ENCODE data around the gene KDM3A.

Gene KDM3A

DNA sequence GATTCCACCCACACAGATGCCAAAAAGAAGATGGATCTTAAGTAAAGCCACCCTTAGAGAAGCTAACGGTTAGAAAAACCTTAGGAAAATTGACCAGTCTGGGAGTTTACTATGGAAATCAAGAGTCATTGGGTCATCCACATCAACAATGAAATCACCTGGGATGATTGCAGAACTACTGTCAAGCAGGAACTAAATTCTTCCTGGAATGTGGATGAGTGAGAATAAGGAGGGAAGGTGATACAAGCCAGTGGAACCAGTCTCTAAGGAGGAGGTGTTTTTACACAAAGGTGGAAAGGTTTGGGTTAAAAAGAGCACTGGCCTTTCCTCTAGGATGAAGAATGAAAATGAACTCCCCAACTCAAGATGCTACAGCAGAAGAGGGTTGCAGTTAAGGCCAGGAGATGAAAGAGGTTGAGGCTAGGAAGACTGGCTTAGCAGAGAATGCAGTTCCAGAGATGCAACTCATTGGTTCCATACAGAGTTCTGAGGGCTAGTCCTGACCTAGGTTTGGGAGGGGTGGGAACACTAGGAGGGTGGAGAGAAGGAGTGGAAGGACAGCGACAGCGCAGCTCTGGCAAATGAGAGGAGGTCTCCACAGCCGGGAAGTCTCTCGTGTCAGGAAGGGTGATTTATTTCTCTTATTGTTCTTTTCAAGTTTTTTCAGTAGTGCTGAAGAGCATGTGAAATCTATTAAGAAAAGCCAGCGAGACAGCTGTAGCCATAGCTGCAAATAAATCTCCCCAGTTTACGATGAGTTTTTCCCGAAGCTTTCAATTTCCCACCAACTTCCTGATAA, 27.7 kb upstream of the KDM3A start:
- Mint-ChIP-seq H3K9me3 (peaks cover 16% of the 10 kb centered on the region), H3K27me3 (ENCODE audit: low read depth) (no peaks in the 10 kb centered on the region), H3K4me3 (peak overlapping the region; percentile 18 to 68 (median 46)), H3K4me1 (peaks cover 31% of the 10 kb centered on the region), H3K27ac (peak overlapping the region; percentile 56 to 69 (median 68)), H3K36me3 (ENCODE audit: low read depth) (no peaks in the 10 kb centered on the region)
- TF ChIP-seq, protein P1, sequence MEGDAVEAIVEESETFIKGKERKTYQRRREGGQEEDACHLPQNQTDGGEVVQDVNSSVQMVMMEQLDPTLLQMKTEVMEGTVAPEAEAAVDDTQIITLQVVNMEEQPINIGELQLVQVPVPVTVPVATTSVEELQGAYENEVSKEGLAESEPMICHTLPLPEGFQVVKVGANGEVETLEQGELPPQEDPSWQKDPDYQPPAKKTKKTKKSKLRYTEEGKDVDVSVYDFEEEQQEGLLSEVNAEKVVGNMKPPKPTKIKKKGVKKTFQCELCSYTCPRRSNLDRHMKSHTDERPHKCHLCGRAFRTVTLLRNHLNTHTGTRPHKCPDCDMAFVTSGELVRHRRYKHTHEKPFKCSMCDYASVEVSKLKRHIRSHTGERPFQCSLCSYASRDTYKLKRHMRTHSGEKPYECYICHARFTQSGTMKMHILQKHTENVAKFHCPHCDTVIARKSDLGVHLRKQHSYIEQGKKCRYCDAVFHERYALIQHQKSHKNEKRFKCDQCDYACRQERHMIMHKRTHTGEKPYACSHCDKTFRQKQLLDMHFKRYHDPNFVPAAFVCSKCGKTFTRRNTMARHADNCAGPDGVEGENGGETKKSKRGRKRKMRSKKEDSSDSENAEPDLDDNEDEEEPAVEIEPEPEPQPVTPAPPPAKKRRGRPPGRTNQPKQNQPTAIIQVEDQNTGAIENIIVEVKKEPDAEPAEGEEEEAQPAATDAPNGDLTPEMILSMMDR (IDR thresholded peaks at IDR 0.05; ENCODE audit: unreplicated experiment in 3 of 3): no peak

DNA sequence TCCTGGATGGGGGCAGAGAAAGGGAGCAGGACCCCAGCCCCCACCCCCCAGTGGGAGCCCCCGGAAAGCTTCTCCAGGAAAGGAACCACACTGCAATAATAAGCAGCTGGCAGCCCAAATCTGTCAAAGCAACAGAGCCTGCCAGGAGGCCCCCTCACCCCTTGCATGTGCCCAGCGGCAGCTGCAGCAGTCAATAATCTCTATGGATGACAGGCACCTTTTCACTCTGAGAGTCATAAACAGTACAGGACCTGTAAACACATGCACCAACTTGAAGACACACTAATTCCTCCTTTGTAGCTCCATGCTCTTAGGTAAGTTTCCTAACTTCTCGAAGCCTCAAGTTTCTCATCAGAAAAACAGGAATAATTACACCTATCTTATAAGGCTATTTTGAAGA, 26.2 kb upstream of the KDM3A start:
- TF ChIP-seq, protein P1 (IDR thresholded peaks at IDR 0.05; ENCODE audit: unreplicated experiment in 3 of 3): no peak
- peaks cover 11% of the 10 kb centered on the region for H3K9me3 Mint-ChIP-seq
- peaks cover 31% of the 10 kb centered on the region for H3K4me1 Mint-ChIP-seq
- no peak overlapping the region for H3K4me3 Mint-ChIP-seq
- no peaks in the 10 kb centered on the region for H3K27me3 Mint-ChIP-seq (ENCODE audit: low read depth)
- H3K36me3 Mint-ChIP-seq (ENCODE audit: low read depth): no peaks in the 10 kb centered on the region
- H3K27ac Mint-ChIP-seq: peak overlapping the region; percentile 56 to 78 (median 58)

DNA sequence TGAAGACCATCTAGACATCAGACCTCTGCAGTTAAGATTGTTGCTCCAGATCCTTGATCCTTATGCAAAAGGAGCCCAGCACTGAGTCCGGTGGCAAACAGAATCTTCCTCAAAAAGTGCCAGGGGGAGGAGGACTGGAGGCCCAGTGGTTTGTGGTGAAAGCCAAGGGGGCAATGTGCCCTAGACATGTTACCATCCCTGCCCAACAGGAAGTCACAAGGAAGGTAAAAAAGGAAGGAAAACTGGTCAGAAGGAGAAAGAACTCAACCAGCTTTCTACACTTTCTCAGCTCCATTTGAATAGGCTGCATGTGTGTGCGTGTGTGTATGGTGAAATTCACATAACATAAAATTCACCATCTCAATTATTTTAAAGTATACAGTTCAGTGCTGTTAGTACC, 25.0 kb upstream of the KDM3A start:
- Mint-ChIP-seq H3K4me1 (peaks cover 31% of the 10 kb centered on the region), H3K27ac (peak overlapping the region in 2 of 3 experiments; percentile 10 to 58), H3K27me3 (ENCODE audit: low read depth) (no peaks in the 10 kb centered on the region), H3K36me3 (ENCODE audit: low read depth) (no peaks in the 10 kb centered on the region), H3K9me3 (peaks cover 9% of the 10 kb centered on the region), H3K4me3 (no peak overlapping the region)
- TF ChIP-seq, protein P1 (IDR thresholded peaks at IDR 0.05; ENCODE audit: unreplicated experiment in 3 of 3): no peak

DNA sequence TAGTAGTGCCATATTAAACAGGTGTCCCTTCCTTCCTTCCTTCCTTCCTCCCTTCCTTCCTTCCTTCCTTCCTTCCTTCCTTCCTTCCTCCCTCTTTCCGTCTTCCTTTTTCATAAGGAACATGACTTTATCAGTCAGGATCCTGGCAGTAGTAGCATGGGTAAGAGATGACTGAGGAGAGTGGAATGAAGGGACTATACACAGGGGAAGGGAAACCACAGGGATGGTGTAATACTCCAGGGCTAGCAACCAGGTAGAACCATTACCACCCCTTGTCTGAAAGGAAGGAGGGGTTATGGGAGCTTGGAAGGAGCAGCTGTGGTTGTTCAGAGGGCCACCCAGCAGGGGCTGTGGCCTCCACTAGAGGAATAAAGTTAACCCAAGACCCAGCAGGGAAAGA, 23.2 kb upstream of the KDM3A start:
- no peak overlapping the region for H3K27ac Mint-ChIP-seq
- no peak overlapping the region for H3K4me3 Mint-ChIP-seq
- H3K27me3 Mint-ChIP-seq (ENCODE audit: low read depth): no peaks in the 10 kb centered on the region
- TF ChIP-seq, protein P1 (IDR thresholded peaks at IDR 0.05; ENCODE audit: unreplicated experiment in 3 of 3): no peak
- no peaks in the 10 kb centered on the region for H3K36me3 Mint-ChIP-seq (ENCODE audit: low read depth)
- H3K9me3 Mint-ChIP-seq: peaks cover 7% of the 10 kb centered on the region
- H3K4me1 Mint-ChIP-seq: peaks cover 31% of the 10 kb centered on the region

DNA sequence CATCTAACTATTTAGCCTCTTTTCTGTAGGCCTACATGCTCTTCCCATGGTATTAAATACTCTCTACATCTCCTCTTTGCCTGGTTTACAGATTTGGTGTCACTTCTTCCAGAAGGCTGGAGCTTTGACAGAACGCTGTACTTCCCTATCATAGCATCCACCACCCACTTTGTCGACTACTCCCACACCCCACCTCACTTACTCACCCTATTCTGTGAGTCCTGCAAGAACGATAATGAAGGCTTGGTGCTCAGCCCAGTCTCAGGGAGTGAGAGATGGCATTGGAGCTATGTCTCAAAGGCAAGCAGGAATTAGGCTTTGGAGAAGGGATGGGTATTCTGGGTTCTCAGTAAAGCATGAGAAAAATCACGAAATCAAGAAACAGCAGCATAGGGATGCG, 20.3 kb upstream of the KDM3A start:
- Mint-ChIP-seq H3K4me3 (no peak overlapping the region), H3K27me3 (ENCODE audit: low read depth) (no peaks in the 10 kb centered on the region), H3K27ac (no peak overlapping the region), H3K36me3 (ENCODE audit: low read depth) (no peaks in the 10 kb centered on the region), H3K4me1 (peaks cover 6% of the 10 kb centered on the region), H3K9me3 (peaks cover 7% of the 10 kb centered on the region)
- TF ChIP-seq, protein P1 (IDR thresholded peaks at IDR 0.05; ENCODE audit: unreplicated experiment in 3 of 3): no peak

DNA sequence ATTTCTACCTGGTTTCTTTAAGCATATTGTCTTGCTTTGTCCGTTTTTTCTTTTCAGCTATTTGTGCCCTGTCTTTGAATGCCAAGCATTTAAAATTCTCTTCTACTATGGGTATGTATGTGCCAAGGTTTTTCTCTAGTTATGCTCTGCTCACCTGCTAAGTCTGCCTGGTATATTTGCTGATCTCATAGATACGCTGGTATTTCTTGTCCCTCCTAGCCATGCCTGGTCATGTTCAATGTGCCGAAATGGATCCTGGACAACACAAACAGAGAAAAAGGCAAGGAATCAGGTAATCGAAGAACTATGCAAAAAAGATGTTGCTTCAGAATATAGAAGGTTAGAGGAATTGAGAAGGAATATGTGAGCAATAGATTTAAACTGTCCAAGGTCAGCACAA, 14.9 kb upstream of the KDM3A start:
- H3K27me3 Mint-ChIP-seq (ENCODE audit: low read depth): peaks cover 5% of the 10 kb centered on the region
- TF ChIP-seq, protein P1 (IDR thresholded peaks at IDR 0.05; ENCODE audit: unreplicated experiment in 3 of 3): no peak
- no peaks in the 10 kb centered on the region for H3K36me3 Mint-ChIP-seq (ENCODE audit: low read depth)
- no peaks in the 10 kb centered on the region for H3K4me1 Mint-ChIP-seq
- no peak overlapping the region for H3K27ac Mint-ChIP-seq
- no peak overlapping the region for H3K4me3 Mint-ChIP-seq
- H3K9me3 Mint-ChIP-seq: peaks cover 16% of the 10 kb centered on the region

Measured in nephron (organoid).